ENCODE results near the gene PLEKHH2. TPM values are rescaled to one million over a fixed set of nuclear protein-coding genes. Genes with fewer than 3 reads are reported as not detected.

The PLEKHH2 gene
- total and polyA plus RNA-seq, 5 donors: 3.2 to 5.9 (median 3.9) TPM

Other genes starting within 250 kb of the PLEKHH2 start
- gene THADA, start 41.2 kb upstream of the PLEKHH2 start, total RNA-seq: 10 to 100 TPM; 19.0 to 20.7 (median 20.2) TPM
- gene THADA, start 41.2 kb upstream of the PLEKHH2 start, polyA plus RNA-seq: 10.6 TPM
- 1 to 10 TPM; 1.4 to 3.1 (median 2.6) TPM for gene C1GALT1C1L, start 39.2 kb downstream of the PLEKHH2 start, total RNA-seq
- gene C1GALT1C1L, start 39.2 kb downstream of the PLEKHH2 start, polyA plus RNA-seq: 3.5 TPM
- 10 to 100 TPM in 3 of 4 donors, 1 to 10 TPM in 1; 5.7 to 14.8 (median 12.6) TPM for gene DYNC2LI1, start 136.8 kb downstream of the PLEKHH2 start, total RNA-seq
- gene DYNC2LI1, start 136.8 kb downstream of the PLEKHH2 start, polyA plus RNA-seq: 18.2 TPM
- not detected for gene ABCG5, start 201.6 kb downstream of the PLEKHH2 start, total RNA-seq
- not detected for gene ABCG5, start 201.6 kb downstream of the PLEKHH2 start, polyA plus RNA-seq
- gene ABCG8, start 201.7 kb downstream of the PLEKHH2 start, total RNA-seq: not detected
- gene ABCG8, start 201.7 kb downstream of the PLEKHH2 start, polyA plus RNA-seq: not detected